ENCODE data around the gene PLEK.
"Not testable (repeated sequence)": the region's sequence is repeated elsewhere in the genome, so short reads cannot be mapped to it uniquely, and the experiment has no call there.

The PLEK gene

DNA sequence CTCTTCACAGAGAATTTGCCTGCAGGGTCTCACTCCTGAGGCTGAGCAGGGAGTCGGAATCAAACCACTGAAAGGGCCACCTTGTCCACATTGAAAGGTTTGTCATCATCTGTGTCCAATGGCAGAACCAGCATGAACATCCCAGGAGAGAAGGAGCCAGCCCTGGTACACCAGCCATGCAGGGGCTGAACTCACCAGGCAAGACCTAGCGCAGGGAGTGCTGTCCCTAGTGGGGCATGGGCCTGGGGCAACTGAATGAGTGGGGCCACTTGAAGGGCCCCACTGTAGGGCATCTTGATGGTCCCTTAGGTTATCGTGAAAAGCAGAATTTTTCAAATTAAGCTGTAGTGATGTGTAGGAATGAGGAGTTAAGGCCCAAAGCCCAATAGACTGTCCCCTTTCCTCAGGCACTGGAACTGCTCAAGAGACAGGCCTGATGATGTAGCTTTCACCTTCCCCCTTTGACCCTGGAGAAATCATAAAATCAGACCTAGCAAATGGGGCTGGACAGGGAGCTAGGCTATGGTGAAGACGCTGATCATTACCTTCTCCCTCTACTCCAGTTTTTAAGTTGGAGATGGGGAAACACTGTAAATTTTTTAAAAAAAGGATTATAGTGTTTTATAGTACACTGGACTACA lies 8.4 kb upstream of the PLEK start:
- no peak for DNase-seq

DNA sequence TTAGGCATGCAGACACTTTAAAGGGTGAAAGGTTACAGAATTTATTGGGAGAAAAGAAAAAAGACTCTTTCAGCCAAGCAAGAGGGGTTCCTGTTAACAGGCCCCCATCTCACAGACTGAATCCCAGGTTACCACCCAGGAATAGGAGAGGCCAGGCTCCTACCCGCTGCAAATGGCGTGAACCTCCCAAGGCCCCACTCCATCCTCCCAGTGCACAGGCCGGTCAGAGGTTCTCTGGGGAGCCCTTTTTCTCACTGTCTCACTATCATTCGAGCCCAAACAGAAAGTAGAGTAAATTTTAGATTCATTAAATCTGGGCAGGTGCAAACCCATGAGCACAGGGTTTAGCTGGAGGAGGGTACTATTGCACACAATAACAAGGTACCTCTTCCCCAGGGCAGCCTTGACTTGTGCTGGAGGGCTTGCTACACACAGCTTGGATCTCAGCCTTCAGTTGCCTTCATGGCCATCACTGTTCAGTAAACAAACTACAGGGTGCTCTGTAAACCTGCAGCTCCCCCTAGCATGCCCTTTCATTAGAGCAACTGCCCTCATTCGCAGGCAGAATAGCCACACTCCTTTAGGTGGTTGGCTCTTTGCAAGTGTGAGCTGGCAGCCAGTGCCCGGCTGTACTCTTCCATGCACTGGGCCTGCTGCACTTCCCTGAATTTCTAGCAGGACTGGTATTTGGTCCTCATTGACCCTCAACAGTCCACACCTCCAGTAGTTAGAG lies 7.3 kb upstream of the PLEK start:
- DNase-seq = no peak

DNA sequence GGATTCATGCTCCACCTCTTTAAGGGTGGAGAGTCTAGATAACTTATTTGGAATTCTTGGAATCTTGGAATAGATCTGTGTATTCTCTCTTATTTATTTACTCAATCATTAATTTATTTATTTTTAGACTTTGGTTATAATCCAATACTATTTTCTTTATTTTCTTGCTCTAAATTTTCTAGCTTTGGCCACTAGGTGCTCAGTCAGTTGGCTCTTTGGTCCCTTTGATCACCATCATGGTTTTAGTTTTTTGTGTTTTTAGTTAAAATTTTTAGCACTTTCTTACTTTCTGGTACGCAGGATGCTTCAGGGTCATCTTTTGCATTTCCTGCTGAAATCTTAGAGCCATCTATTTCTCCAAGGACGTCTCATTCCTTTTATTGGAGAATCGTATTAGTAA lies 5.2 kb upstream of the PLEK start:
- no peak for DNase-seq

DNA sequence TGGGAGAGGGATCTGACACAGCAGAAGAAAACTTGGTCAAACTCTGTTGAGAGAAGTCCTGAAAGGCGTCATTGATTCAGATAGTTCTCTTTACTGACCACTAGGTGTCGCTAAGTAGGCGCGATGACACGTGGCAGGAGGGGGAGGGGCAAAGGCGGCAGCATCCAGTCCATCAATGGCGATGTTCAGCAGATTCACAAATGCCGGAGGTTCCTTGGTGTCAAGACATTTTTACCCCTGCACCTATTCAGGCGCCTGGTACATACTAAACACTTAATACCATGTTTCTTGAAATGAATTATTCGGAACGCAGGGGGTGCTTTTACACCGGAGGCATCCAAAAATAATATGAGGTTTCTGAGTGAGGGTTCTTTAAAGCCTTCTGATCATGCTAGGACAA lies 3.0 kb upstream of the PLEK start:
- DNase-seq = peak; percentile 50 to 64 (median 60)

DNA sequence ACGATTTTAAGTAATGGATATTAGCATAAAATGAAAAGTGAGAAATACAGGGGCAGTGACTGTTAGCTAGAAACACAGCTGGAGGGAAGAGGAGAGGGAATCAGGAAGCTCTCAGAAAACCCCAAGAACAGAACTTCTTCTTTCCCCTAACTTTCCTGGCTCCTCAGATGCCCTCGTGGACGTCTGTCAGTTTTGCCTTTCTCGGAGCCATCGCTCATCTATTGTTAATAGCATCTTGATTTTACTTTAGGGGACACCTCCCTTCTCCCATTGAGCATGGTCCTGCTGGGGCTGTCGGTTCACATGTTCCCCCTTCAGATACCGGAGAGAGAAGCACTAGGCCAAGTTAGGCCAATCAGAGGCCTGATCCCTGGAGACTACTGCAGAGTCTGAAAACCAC lies 2.3 kb upstream of the PLEK start:
- DNase-seq = no peak

DNA sequence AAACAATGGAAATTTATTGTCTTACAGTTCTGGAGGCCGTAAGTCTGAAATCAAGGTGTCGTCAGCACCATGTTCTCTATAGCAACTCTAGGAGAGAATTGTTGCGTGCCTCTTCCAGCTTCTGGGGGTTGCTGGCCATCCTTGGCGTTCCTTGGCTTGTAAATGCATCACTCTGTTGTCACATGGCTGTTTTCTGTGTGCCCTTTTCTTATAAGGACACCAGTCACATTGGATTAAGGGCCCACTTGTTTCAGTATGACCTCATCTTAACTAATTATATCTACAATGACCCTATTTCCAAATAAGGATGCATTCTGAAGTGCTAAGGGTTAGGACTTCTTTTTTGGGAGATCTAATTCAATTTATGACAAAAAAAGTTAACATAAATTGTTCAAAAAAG lies 1.4 kb upstream of the PLEK start:
- DNase-seq = no peak

DNA sequence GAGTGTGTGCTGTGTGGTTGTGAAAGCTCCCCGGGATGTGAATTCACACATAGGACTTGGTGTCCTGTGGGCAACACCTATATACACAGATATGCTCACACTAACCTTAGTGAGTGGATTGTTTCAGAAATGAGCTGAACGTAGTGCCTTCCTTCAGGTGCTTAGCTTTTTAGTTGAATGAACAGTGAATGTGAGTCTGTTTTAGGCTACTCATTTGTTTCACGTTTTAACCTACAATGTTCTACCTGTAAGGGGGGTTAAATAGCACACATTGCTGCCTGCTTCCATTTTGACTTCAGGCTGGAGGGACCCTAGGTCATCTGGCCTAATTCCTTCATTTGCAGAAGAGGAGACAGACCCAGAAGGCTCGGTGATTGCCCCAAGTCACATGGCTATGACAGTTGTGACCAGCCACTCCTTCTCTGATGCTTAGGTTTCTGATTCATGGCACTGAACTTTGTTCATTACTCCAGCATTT lies 1.0 kb downstream of the PLEK start:
- no peak for DNase-seq

DNA sequence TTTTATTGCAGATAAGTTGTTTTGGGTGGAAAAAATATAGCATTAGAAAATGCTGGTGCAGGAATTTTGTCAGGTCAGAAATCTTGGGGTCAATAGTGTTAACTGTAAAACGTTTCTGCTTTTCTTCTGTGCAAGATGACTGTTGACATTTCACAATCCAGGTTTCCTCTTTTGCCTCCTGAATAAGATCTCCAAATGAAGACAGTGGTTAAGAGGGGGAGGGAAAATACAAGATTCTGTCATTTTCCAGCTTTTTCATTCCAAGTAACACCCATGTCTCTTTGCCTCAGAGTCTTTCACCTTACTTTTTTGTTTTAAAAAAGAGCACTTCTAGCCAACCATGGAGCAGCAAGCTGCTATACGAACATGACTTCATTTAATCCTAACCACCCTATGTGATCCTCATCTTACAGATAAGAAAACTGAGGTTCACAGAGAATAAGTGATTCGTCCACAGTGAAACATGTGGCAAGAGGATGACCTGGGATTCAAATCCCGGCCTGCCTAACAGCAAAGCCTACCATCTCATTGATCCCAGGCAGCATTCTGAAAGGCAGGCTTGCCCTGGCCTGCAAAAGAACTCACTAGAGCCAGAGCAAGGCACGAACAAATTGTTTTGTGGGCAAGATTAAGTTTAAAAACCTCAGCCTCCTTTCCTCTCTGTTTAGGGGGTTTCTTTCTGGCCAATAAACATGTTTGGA lies 3.0 kb downstream of the PLEK start:
- DNase-seq = no peak

DNA sequence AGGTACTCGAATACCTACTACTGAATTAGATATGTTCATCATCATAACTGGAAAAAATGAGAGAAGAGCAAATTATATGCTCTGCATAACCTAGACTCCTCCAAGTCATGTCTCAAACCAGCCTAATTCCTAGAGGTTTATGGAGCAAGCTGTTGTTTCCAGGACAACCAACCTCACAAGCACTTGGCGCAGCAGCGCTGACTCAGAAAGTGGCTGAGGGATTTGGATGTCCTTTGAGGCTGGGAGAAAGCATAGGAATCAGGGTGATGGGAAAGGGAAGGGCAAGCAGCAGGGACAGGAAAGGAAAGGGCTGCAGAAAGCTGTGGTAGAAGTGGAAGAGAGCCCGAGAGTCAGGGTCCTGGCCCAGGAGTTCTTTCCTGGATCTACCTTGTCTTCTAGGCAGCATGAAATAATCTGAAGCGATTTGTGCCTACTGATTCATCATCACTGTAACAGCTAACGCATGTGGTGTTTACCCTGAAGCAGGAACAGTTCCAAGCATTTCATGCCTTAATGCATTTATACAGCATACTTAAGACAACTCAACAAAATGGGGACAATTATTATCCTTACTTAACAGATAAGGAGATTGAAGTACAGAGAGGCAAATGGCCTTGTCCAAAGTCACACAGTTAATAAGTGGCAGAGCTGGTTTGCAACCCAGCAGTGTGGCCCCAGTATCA lies 3.7 kb downstream of the PLEK start:
- DNase-seq = no peak

DNA sequence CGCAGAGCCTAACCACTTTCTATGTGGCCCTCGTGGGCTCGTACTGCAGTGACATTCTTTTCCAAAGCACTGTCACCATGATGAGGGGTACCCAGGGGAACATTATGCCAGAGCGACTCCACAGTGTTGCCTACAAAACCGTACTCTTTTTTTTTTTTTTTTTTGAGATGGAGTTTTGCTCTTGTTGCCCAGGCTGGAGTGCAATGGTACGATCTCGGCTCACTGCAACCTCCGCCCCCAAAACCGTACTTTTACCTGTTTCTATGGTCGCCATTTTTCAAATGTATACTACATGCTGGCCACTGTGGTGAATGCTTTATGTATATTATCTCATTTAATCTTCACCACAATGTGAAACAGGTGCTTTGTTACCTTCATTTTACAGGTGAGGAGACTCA lies 4.3 kb downstream of the PLEK start:
- no peak for DNase-seq

DNA sequence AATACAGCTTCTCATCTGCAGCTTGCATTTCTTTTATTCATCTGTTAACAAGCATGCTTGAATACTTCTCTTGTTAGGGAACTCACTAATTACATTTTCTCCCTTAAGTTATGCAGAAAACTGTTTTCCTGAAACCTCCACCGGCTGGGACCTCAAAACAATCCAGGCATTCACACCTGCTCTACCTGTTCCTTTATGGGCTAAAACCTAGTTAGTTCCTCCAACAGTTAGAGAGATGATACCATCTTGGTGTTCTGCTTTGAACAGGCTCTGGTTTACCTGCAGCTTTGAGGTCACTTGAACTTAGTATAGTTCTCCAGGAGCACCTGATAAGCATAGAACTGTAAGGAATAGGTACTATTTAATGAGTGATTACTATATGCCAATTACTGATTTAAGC lies 6.1 kb downstream of the PLEK start:
- DNase-seq = no peak

DNA sequence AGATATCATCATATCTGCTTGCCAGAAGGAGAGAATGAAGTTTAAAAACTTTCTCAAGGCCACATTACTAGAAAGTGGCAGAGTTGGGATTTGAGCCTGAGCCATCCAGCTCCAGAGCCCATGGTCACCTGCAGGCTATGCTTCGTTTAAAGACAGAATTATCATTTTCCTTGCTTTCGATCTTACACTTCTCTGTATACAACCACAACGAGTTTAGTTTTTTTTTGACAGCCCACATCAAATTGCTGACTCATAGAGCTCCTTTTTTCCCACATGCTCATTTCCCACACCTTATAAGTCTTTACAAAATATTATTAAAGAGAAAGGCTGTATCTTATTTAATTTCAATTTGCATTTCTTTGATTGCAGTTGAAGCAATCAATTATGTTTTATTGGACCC lies 6.5 kb downstream of the PLEK start:
- no peak for DNase-seq

DNA sequence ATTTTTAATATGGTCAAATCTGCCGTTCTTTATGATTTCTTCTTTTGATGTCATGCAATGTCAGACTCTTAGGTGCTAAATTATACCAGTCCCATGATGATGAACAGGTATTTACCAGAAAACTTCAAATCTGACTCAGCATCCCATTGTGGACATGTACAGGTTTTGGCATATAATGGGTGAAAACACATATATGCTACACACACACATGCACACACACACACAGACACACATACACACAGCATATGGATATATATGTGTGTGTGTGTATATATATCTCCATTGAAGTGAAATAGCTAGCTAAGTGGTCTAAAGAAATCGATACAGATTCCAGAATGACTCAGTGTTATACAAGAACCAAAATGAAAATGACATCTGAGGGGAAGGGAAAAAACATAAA lies 7.4 kb downstream of the PLEK start:
- no peak for DNase-seq

DNA sequence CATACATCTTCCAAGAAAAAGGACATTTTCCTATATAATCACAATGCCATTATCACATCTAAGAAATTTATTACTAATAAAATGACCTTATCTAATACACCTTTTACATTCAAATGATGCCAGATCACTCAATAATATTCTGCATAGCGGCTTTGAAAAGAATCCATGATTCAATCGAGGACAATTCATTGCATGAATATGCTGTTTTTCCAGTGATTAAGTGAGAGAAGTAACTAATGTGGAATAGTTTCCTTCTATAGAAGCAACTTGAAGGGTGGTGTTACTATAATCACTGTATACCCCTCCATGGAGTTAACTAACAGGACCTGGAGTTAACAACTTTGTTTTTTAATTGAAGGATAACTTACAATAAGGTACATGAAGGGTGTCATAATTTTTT lies 9.1 kb downstream of the PLEK start:
- no peak for DNase-seq

DNA sequence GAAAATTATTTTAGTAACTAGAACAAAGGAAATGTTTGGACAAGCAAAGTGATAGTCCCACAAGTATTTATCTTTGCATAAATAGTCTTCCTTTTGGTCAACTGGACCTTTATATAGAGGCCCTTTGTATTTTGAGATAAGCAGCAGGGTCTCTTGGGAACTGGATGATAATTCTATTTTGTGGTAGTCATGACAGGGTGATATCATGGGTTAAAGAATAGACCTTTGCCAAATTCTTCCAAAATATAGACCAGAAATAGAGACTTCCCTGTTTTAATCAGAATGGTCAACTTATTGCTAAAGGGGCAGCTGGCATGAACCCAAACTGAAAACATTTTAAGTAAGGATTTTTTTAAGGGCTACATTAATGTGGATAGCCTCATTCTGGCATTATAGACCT lies 10.5 kb downstream of the PLEK start:
- no peak for DNase-seq

DNA sequence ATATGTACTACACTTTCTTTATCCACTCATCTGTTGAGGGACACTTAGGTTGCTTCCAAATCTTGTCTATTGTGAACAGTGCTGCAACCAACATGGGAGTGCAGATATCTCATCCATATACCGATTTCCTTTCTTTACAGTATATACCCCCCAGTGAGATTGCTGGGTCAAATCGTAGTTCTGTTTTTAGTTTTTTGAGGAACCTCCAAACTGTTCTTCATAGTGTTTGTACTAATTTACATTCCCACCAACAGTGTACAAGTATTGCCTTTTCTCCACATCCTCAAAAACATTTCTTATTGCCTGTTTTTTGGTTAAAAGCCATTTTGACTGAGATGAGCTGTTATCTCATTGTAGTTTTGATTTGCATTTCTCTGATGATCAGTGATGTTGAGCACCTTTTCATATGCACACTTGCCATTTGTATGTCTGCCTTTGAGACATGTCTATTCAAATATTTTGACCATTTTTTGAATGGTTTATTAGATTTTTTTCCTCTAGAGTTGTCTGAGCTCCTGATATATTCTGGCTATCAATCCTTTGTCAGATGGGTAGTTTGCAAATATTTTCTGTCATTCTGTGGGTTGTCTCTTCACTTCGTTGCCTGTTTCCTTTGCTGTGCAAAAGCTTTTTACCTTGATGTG lies 12.2 kb downstream of the PLEK start:
- no peak for DNase-seq

DNA sequence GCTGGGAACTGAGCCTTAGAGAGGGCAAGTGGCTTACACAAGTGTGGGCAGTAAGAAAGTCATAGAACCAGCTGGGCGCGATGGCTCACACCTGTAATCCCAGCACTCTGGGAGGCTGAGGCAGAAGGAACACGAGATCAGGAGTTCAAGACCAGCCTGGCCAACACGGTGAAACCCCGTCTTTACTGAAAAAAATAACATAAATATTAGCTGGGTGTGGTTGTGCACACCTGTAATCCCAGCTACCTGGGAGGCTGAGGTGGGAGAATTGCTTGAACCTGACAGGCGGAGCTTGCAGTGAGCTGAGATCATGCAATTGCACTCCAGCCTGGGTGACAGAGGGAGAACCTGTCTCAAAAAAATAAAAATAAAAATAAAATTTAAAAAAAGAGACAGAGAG lies 13.7 kb downstream of the PLEK start:
- not testable (repeated sequence) for DNase-seq

DNA sequence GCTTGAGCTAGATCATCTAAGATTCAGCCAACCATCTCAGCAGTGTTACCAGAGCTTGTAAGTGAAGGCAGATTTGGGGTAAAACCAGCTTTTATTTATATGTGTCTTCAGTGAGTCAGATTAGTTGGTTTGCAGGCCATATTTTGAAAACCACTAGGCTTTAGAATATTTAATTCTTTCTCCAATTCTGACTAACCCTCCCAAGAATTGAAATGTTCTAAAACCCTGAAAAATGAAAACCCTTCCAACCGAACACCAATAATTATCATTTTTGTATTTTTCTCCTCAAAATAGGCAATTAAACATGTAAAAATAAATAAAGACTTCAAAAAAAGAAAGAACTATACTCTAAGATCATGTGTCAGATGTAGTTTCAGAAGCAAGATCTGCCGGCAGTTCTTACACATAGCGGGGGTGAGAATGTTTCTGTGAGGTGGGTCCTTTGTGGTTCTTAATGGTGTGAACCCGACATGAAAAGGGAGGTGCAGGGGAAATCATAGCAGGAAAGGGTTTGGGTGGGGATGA lies 14.2 kb downstream of the PLEK start:
- DNase-seq = no peak

DNA sequence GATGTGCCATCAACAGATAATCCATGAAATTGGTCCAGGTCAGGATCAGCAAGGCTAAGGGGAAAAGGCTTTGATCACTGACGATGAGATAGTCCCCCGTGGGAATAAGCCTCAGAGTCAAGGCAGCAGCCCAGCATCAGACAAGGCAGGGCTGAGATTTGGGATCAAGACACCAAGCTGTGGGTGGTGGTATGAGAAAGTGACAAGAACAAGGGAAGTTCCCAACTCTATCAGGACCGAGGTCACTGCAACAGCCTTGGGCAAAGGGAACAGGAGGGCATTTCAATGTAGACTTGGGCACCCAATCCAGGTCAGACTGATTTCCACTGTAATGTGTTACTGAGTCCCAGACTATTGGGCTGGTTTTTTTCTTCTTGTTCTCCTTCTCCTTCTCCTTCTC lies 18.7 kb downstream of the PLEK start:
- no peak for DNase-seq

DNA sequence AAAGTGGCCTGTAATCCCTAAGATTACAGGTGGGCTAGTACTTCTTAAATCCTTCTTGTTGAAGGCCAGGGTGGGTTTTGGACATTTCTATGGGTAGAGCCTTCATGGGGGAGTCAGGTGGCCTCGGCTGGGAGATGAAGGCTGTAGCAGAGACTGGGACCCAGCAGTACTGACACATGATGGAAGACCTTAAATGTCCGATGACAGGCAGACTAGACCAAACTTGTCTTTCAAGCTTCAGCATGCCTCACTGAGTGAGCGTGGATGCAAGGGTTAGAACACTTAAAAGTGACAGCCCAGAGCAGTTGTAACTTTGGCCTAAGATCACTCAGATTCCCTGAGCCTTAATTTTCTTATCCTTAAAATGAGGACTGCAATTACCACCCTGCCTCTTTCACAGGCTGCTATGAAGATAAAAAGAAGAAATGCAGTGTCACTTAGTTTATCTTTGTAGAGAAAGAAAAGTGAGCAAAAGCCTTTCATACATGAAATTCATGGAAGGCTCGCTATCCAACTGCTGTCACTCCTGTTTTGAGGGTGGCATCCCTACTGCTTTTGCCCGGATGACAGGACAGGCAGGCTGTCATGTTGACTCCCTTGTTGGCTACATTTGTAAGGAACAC lies 19.5 kb downstream of the PLEK start:
- no peak for DNase-seq

DNA sequence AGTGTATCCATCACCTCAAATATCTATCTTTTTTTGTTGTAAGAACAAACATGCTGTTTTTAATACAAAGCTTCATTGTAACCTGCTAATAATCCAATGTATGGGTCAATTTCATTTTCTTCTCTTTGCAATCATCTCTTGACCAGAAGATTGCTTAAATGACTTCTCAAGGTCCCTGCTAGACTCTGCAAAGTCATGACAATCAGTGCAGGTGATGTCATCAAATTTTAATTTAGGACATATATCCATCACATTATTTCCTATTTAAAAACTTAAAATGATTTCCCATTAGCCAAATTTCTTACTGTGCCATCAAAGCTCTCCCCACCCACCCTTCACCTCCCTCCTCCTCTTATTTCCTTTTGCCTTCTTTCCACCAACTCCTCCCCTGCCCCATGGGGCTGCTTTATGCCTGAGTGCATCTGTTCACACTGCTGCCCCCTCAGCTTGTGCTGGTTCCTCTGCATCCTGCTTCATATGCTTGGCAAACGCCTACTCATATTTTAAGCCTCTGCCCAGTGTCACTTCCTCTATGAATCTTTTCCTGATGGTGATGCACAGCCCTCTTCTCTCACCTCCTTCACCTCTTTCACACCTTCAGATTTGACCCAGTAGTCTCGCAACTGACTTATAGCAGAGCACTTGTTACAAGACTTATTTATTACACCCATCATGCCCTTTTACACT lies 20.3 kb downstream of the PLEK start:
- no peak for DNase-seq

DNA sequence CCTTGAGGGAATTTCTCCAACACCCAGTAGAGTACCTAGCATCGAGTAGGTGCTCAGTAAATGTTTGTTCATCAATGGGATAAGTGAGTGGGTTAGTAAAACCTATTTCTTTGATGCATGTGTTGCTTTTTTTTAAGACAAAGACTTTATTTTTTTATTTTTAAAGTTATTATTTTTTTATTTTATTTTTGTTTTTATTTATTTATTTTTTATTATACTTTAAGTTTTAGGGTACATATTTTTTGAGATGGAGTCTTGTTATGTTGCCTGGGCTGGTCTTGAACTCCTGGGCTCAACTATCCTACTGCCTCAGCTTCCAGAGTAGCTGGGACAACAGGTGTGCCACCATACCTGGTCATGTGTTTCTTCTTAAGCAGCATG lies 20.8 kb downstream of the PLEK start:
- DNase-seq = no peak

All from activated CD4-positive, CD25-positive, alpha-beta regulatory T cell (primary cell).